ENCODE results near the gene YPEL2. TPM values are rescaled to one million over a fixed set of nuclear protein-coding genes. Genes with fewer than 3 reads are reported as not detected.

Gene YPEL2
- total and polyA plus RNA-seq, 8 donors = 6.7 to 28.7 (median 12.7) TPM

DNA sequence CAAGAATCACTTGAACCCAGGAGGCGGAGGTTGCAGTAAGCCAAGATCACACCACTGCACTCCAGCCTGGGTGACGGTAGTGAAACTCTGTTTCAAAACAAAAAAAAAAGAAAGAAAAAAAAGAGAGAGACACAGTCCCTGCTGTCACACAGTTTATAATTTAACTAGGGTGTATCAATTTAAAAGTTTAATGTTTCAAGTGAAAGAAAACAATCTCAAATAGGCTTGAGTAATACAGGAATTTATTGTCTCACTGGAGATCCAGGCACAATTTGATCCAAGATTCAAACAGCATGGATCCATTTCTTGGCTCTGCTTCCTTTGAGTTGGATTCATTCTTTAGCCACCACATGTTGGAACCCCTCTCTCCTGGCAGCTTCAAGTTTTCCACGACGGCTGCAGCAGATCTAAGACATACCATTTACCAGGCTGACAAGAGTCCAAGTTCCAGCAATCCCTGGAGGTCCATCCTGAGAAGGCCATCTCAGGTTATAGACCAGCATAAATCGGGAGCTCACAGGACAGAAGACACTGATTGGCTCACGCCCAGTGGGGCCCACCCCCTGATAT lies 97.5 kb downstream of the YPEL2 start:
- Histone ChIP-seq H3K9me3 (no peaks in the 10 kb centered on the region), H3K27ac (peak overlapping the region in 2 of 4 donors; percentile 38 to 51), H3K4me3 (no peak overlapping the region), H3K27me3 (no peaks in the 10 kb centered on the region), H3K36me3 (no peaks in the 10 kb centered on the region), H3K4me1 (peaks cover 20 to 42% (median 36%) of the 10 kb centered on the region in 3 donors)
- intact Hi-C loops (cut with DNase I) = no loop called here
- DNase-seq = no peak
- ATAC-seq = peak in 1 of 4 donors; percentile 4
- 50 to 54% methylated on average over 6 of the region's 6 CpGs for WGBS, 2 donors
- TF ChIP-seq, protein P1, sequence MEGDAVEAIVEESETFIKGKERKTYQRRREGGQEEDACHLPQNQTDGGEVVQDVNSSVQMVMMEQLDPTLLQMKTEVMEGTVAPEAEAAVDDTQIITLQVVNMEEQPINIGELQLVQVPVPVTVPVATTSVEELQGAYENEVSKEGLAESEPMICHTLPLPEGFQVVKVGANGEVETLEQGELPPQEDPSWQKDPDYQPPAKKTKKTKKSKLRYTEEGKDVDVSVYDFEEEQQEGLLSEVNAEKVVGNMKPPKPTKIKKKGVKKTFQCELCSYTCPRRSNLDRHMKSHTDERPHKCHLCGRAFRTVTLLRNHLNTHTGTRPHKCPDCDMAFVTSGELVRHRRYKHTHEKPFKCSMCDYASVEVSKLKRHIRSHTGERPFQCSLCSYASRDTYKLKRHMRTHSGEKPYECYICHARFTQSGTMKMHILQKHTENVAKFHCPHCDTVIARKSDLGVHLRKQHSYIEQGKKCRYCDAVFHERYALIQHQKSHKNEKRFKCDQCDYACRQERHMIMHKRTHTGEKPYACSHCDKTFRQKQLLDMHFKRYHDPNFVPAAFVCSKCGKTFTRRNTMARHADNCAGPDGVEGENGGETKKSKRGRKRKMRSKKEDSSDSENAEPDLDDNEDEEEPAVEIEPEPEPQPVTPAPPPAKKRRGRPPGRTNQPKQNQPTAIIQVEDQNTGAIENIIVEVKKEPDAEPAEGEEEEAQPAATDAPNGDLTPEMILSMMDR (IDR thresholded peaks at IDR 0.05) = no peak
- no peak for FAIRE-seq

DNA sequence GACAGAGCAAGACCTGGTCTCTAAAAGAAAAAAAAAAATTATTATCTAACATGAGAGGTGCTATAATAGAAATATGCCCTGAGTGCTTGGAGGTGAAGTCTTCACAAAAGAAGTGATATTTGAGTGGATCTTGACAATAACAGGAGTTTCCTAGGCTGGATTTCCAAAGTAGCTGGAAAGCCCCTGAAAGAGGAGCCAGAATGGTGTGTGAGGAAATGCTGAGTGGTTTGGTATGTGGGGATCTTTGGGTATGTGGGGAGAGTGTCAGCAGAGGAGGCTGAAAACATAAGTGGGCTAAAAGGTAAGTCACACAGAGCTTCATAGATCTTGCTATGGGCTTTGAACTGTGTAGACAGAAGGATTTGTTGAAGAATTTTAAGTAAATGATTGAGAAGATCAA lies 100.1 kb downstream of the YPEL2 start:
- FAIRE-seq = no peak
- intact Hi-C loops (cut with DNase I) = loop anchor here in 1 of 3 donors (10.0 kb wide), 1 partner anchor 57 kb away; no protein-coding TSS in a partner anchor

DNA sequence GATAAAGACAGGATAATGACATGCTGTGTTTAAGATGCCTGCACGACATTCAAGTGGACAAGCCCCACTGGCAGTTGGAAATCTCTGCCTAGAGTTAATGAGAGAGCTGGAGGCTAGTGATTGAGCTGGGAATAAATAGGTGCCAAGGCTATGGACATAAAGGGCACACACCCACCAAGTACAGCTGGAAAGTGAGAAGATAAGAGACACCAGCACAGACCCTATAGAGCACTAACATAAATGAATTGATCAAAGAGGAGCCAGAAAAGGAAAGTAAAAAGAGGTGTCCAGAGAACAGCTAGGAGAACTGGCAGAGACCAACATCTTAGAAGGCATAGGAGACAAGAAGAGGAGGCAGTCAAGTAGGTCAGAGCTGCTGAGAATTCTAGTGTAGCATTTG lies 101.2 kb downstream of the YPEL2 start:
- intact Hi-C loops (cut with DNase I) = loop anchor here in 1 of 3 donors (10.0 kb wide), 1 partner anchor 58 kb away; no protein-coding TSS in a partner anchor
- H3K27me3 ChIP-seq = no peaks in the 10 kb centered on the region
- FAIRE-seq = no peak
- no peak for DNase-seq
- TF ChIP-seq, protein P1 (IDR thresholded peaks at IDR 0.05) = no peak
- H3K27ac ChIP-seq = no peak overlapping the region
- 74 to 84% methylated on average over 1 of the region's 1 CpG for WGBS, 2 donors
- H3K9me3 ChIP-seq = no peaks in the 10 kb centered on the region
- no peaks in the 10 kb centered on the region for H3K36me3 ChIP-seq
- no peak for ATAC-seq
- H3K4me1 ChIP-seq = peaks cover 15 to 30% (median 25%) of the 10 kb centered on the region in 3 donors
- H3K4me3 ChIP-seq = no peak overlapping the region

More for the DNA sequence above, 100.1 kb downstream of the YPEL2 start:
- no peak for DNase-seq
- Histone ChIP-seq H3K4me3 (no peak overlapping the region), H3K36me3 (no peaks in the 10 kb centered on the region), H3K9me3 (no peaks in the 10 kb centered on the region), H3K27me3 (no peaks in the 10 kb centered on the region), H3K4me1 (peaks cover 15 to 31% (median 30%) of the 10 kb centered on the region in 3 donors), H3K27ac (peak overlapping the region in 1 of 4 donors; percentile 10)
- ATAC-seq = no peak
- TF ChIP-seq, protein P1 (IDR thresholded peaks at IDR 0.05) = no peak

DNA sequence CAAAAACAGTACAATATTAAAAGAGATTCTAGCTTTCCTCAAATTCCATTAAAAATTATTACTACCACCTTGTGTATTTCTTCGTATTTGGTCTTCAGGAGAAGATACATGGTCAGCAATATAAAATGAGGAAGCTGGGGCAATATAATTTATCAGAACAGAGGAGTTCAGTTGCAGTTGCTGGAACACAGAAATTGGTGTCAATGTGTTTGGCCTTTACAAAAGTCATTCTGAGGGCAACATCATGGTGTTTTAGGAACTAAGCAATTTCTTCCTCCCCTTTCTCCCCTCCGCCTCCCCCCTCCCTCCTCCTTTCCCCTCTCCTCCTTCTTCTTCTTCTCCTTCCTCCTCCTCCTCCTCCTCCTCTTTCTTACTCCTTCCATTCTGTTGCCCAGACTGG lies 102.1 kb downstream of the YPEL2 start:
- intact Hi-C loops (cut with DNase I) = loop anchor here in 1 of 3 donors (10.0 kb wide), 1 partner anchor 59 kb away; no protein-coding TSS in a partner anchor
- H3K27me3 ChIP-seq = no peaks in the 10 kb centered on the region
- ATAC-seq (no peak), DNase-seq (no peak), FAIRE-seq (no peak)
- no peak overlapping the region for H3K27ac ChIP-seq
- TF ChIP-seq, protein P1 (IDR thresholded peaks at IDR 0.05) = no peak
- WGBS, 2 donors = 85 to 88% methylated on average over 2 of the region's 2 CpGs
- no peaks in the 10 kb centered on the region for H3K9me3 ChIP-seq
- H3K4me1 ChIP-seq = peaks cover 15 to 23% (median 19%) of the 10 kb centered on the region in 3 donors
- no peaks in the 10 kb centered on the region for H3K36me3 ChIP-seq
- no peak overlapping the region for H3K4me3 ChIP-seq

- Histone ChIP-seq H3K9me3 (no peaks in the 10 kb centered on the region), H3K36me3 (no peaks in the 10 kb centered on the region), H3K4me1 (peaks cover 9 to 19% (median 17%) of the 10 kb centered on the region in 3 donors), H3K27ac (no peak overlapping the region), H3K27me3 (no peaks in the 10 kb centered on the region), H3K4me3 (no peak overlapping the region)
- TF ChIP-seq, protein P1 (IDR thresholded peaks at IDR 0.05) = no peak
- DNase-seq = no peak
- no peak for FAIRE-seq
- ATAC-seq = no peak
- 87 to 93% methylated on average over 3 of the region's 3 CpGs for WGBS, 2 donors
- intact Hi-C loops (cut with DNase I) = loop anchor here in 1 of 3 donors (10.0 kb wide), 1 partner anchor 60 kb away; no protein-coding TSS in a partner anchor
Measured at GRCh38 chr17:59434429-59434828, 103.0 kb downstream of the YPEL2 start.

Data from pancreas (tissue), 10 donors.